Sigmoid colon (tissue), 7 donors: ENCODE data around the gene TOX4. TPM values are rescaled to one million over a fixed set of nuclear protein-coding genes. Genes with fewer than 3 reads are reported as not detected.

ENCODE experiments used
- DNase-seq: peaks from one replicate; pipeline ENCODE4 v3.0.0-alpha.2; 2019
- H3K27ac ChIP-seq, 4 donors: fragments of 200-600 bp; sonication (generic); one replicate each; pipeline ENCODE4 v1.5.1; 2016 to 2019; ENCODE audit warnings: mild to moderate bottlenecking in 1 of 4
- H3K27me3 ChIP-seq, 3 donors: fragments of 200-600 bp; sonication (generic); one replicate each; pipeline ENCODE4 v1.5.1; 2019; ENCODE audit warnings: mild to moderate bottlenecking in 1 of 3
- H3K36me3 ChIP-seq, 4 donors: fragments of 200-600 bp; sonication (generic); one replicate each; pipeline ENCODE4 v1.5.1; 2016 to 2019
- H3K4me1 ChIP-seq, 4 donors: fragments of 200-600 bp; sonication (generic); one replicate each; pipeline ENCODE4 v1.5.1; 2017 to 2019
- H3K4me3 ChIP-seq, 4 donors: fragments of 200-600 bp; sonication (generic); one replicate each; pipeline ENCODE4 v1.5.1; 2017 to 2019; ENCODE audit warnings: mild to moderate bottlenecking in 2 of 4, moderate library complexity in 1 of 4
- H3K9me3 ChIP-seq, 4 donors: fragments of 200-600 bp in 3 of 4; sonication (generic) in 3 of 4; one replicate each; pipeline versions ENCODE4 v1.5.1 to v1.6.1; 2013 to 2019
- CTCF ChIP-seq, 4 experiments: fragments of 450-650 bp in 3 of 4; fragments of 200-600 bp in 1 of 4; IDR thresholded peaks; one replicate each; pipeline ENCODE4 v1.5.1; 2016 to 2019; ENCODE audit warnings: antibody characterized with exemption in 4 of 4, mild to moderate bottlenecking in 3 of 4, moderate library complexity in 2 of 4
- EP300 ChIP-seq, 4 donors: sonication (generic); formaldehyde crosslinking; IDR thresholded peaks; one replicate each; pipeline ENCODE4 v1.6.1; 2017; ENCODE audit warnings: antibody characterized with exemption in 4 of 4
- POLR2A ChIP-seq, 2 donors: fragments of 450-650 bp; IDR thresholded peaks; one replicate each; pipeline ENCODE4 v1.6.1; 2016; ENCODE audit warnings: antibody characterized with exemption in 2 of 2, mild to moderate bottlenecking in 2 of 2, moderate library complexity in 2 of 2
- POLR2AphosphoS5 ChIP-seq, 4 donors: sonication (generic); formaldehyde crosslinking; IDR thresholded peaks; one replicate each; pipeline ENCODE4 v1.6.1; 2017; ENCODE audit warnings: antibody characterized with exemption in 4 of 4
- WGBS, 2 donors: extraction: QIAGEN DNeasy Blood & Tissue Kit; methylation state at CpG; one replicate each; pipeline ENCODE4 v1.1.7; 2013; 5-methylcytosine and 5-hydroxymethylcytosine counted together
- intact Hi-C: fragments of 100-400 bp; cut with DNase I; formaldehyde crosslinking; loops from one replicate; pipeline ENCODE4 v1.15.1; 2023
- polyA plus RNA-seq, 3 donors: library from polyadenylated mRNA; stranded (reverse); fragments of 200-250 nt; gene quantifications; one replicate each; pipeline ENCODE4 v1.2.3, GENCODE V29; 2013
- total RNA-seq, 4 donors: library from RNA; depleted of rRNA; stranded (reverse); fragments of >200 nt; gene quantifications; one replicate each; pipeline ENCODE4 v1.1.0, GENCODE V29; 2016
- donor health status: healthy with polysubstance abuse.
- donor health status: Bipolar disorder and iron deficiency.
- donor health status: healthy.

Gene TOX4
- total and polyA plus RNA-seq, 7 donors: 22.2 to 71.8 (median 40.0) TPM

- H3K27ac ChIP-seq: peak overlapping the region; percentile 78 to 89 (median 88)
- TF ChIP-seq CTCF (IDR thresholded peaks at IDR 0.05) (no peak), POLR2AphosphoS5 (IDR thresholded peaks at IDR 0.05) (no peak), POLR2A (IDR thresholded peaks at IDR 0.05) (no peak), EP300 (IDR thresholded peaks at IDR 0.05) (no peak)
- peak overlapping the region; percentile 90 to 95 (median 94) for H3K4me3 ChIP-seq
- H3K27me3 ChIP-seq: no peaks in the 10 kb centered on the region
- peaks cover 0 to 18% (median 14%) of the 10 kb centered on the region in 4 donors for H3K4me1 ChIP-seq
- intact Hi-C loops: no loop called here
- peaks cover 0 to 9% (median 0%) of the 10 kb centered on the region in 4 donors for H3K36me3 ChIP-seq
- 54% methylated on average over 10 to 12 of the region's 12 CpGs for WGBS, 2 donors
- no peak for DNase-seq
- H3K9me3 ChIP-seq: no peaks in the 10 kb centered on the region
Observed at GRCh38 chr14:21525571-21525961, 48.6 kb downstream of the TOX4 start.

GRCh38 chr14:21525962-21526671 lies 49.1 kb downstream of the TOX4 start, which contains the start of gene SALL2:
Gene SALL2 (minus strand): TSS chr14:21526346. CDS start chr14:21526127, 219 bp downstream.
- TF ChIP-seq CTCF (IDR thresholded peaks at IDR 0.05): no peak
- TF ChIP-seq POLR2A (IDR thresholded peaks at IDR 0.05): peak in 1 of 2 donors; percentile 10
- no peak for TF ChIP-seq EP300 (IDR thresholded peaks at IDR 0.05)
- TF ChIP-seq POLR2AphosphoS5 (IDR thresholded peaks at IDR 0.05): peak; percentile 22 to 76 (median 60)
- H3K27me3 ChIP-seq: no peaks in the 10 kb centered on the region
- no peaks in the 10 kb centered on the region for H3K9me3 ChIP-seq
- peaks cover 0 to 18% (median 14%) of the 10 kb centered on the region in 4 donors for H3K4me1 ChIP-seq
- peak within 1 kb of the TSS; percentile 78 to 89 (median 88) for H3K27ac ChIP-seq
- peak; percentile 94 for DNase-seq
- intact Hi-C loops: loop anchor here (2.0 kb wide), 1 partner anchor 15 kb away; the partner anchor contains the start of gene METTL3
- 1% methylated on average over 43 of the region's 43 CpGs for WGBS, 2 donors
- peaks cover 0 to 9% (median 0%) of the 10 kb centered on the region in 4 donors for H3K36me3 ChIP-seq
- H3K4me3 ChIP-seq: peak within 1 kb of the TSS; percentile 90 to 95 (median 94)

GRCh38 chr14:21526672-21527317 lies 49.8 kb downstream of the TOX4 start:
- Histone ChIP-seq H3K27me3 (no peaks in the 10 kb centered on the region), H3K36me3 (peaks cover 0 to 9% (median 0%) of the 10 kb centered on the region in 4 donors), H3K27ac (peak overlapping the region; percentile 78 to 89 (median 88)), H3K9me3 (no peaks in the 10 kb centered on the region), H3K4me1 (peaks cover 0 to 18% (median 14%) of the 10 kb centered on the region in 4 donors), H3K4me3 (peak overlapping the region; percentile 90 to 95 (median 94))
- TF ChIP-seq POLR2AphosphoS5 (IDR thresholded peaks at IDR 0.05): no peak
- no peak for TF ChIP-seq EP300 (IDR thresholded peaks at IDR 0.05)
- no peak for TF ChIP-seq POLR2A (IDR thresholded peaks at IDR 0.05)
- TF ChIP-seq CTCF (IDR thresholded peaks at IDR 0.05): no peak
- intact Hi-C loops: loop anchor here (2.0 kb wide), 1 partner anchor 16 kb away; the partner anchor contains the start of gene METTL3
- WGBS, 2 donors: 22 to 50% methylated on average over 13 of the region's 13 CpGs
- DNase-seq: no peak

- no peaks in the 10 kb centered on the region for H3K27me3 ChIP-seq
- H3K4me1 ChIP-seq: peaks cover 0 to 18% (median 14%) of the 10 kb centered on the region in 4 donors
- H3K4me3 ChIP-seq: no peak overlapping the region
- no peaks in the 10 kb centered on the region for H3K9me3 ChIP-seq
- 60 to 69% methylated on average over 1 of the region's 1 CpG for WGBS, 2 donors
- H3K36me3 ChIP-seq: peaks cover 0 to 9% (median 0%) of the 10 kb centered on the region in 4 donors
- intact Hi-C loops: loop anchor here (2.0 kb wide), 1 partner anchor 16 kb away; the partner anchor contains the start of gene METTL3
- DNase-seq: no peak
- TF ChIP-seq CTCF (IDR thresholded peaks at IDR 0.05): no peak
- TF ChIP-seq EP300 (IDR thresholded peaks at IDR 0.05): no peak
- peak overlapping the region in 1 of 4 donors; percentile 89 for H3K27ac ChIP-seq
Observed at GRCh38 chr14:21527318-21527679, 50.3 kb downstream of the TOX4 start.
